ENCODE results near the gene HOTAIR. TPM values are rescaled to one million over a fixed set of nuclear protein-coding genes. Genes with fewer than 3 reads are reported as not detected.

The HOTAIR gene
- polyA plus RNA-seq, 4 donors: 1.3 to 2.9 (median 2.6) TPM

GRCh38 chr12:53963434-53964314, 11.1 kb downstream of the HOTAIR start:
- DNase-seq (ENCODE audit: low read depth in 4 of 4, low spot score in 3 of 4): no peak

GRCh38 chr12:53963005-53963404, 11.7 kb downstream of the HOTAIR start:
- DNase-seq (ENCODE audit: low read depth in 4 of 4, low spot score in 3 of 4): no peak

- no peak for DNase-seq (ENCODE audit: low read depth in 4 of 4, low spot score in 3 of 4)
Observed at GRCh38 chr12:53961025-53961761, 13.6 kb downstream of the HOTAIR start.

- no peak for DNase-seq (ENCODE audit: low read depth in 4 of 4, low spot score in 3 of 4)
Observed at GRCh38 chr12:53960187-53961024, 14.3 kb downstream of the HOTAIR start.

- no peak for DNase-seq (ENCODE audit: low read depth in 4 of 4, low spot score in 3 of 4)
Observed at GRCh38 chr12:53959314-53959713, 15.4 kb downstream of the HOTAIR start.

GRCh38 chr12:53958128-53958527, 16.6 kb downstream of the HOTAIR start:
- no peak for DNase-seq (ENCODE audit: low read depth in 4 of 4, low spot score in 3 of 4)

GRCh38 chr12:53956914-53957536, 17.7 kb downstream of the HOTAIR start:
- no peak for DNase-seq (ENCODE audit: low read depth in 4 of 4, low spot score in 3 of 4)

- DNase-seq (ENCODE audit: low read depth in 4 of 4, low spot score in 3 of 4): no peak
Observed at GRCh38 chr12:53956251-53956887, 18.4 kb downstream of the HOTAIR start.

- no peak for DNase-seq (ENCODE audit: low read depth in 4 of 4, low spot score in 3 of 4)
Observed at GRCh38 chr12:53955776-53956250, 18.9 kb downstream of the HOTAIR start.

- no peak for DNase-seq (ENCODE audit: low read depth in 4 of 4, low spot score in 3 of 4)
Observed at GRCh38 chr12:53955036-53955775, 19.5 kb downstream of the HOTAIR start.

- DNase-seq (ENCODE audit: low read depth in 4 of 4, low spot score in 3 of 4): no peak
Observed at GRCh38 chr12:53954694-53955035, 20.1 kb downstream of the HOTAIR start, which contains the start of gene HOXC12. Gene HOXC12, plus strand, starts transcription at chr12:53954903. Its CDS starts 27 bp downstream, at chr12:53954930.

- DNase-seq (ENCODE audit: low read depth in 4 of 4, low spot score in 3 of 4): no peak
Observed at GRCh38 chr12:53953831-53954693, 20.7 kb downstream of the HOTAIR start.

GRCh38 chr12:53952871-53953734, 21.7 kb downstream of the HOTAIR start:
- DNase-seq (ENCODE audit: low read depth in 4 of 4, low spot score in 3 of 4): no peak

- DNase-seq (ENCODE audit: low read depth in 4 of 4, low spot score in 3 of 4): no peak
Observed at GRCh38 chr12:53952335-53952694, 22.4 kb downstream of the HOTAIR start.

GRCh38 chr12:53951577-53952334, 23.0 kb downstream of the HOTAIR start:
- DNase-seq (ENCODE audit: low read depth in 4 of 4, low spot score in 3 of 4): no peak

- no peak for DNase-seq (ENCODE audit: low read depth in 4 of 4, low spot score in 3 of 4)
Observed at GRCh38 chr12:53950789-53951576, 23.8 kb downstream of the HOTAIR start.
